ENCODE data around the gene ROGDI. TPM values are rescaled to one million over a fixed set of nuclear protein-coding genes. Genes with fewer than 3 reads are reported as not detected.
A peak's percentile ranks its signal among the peaks of the same experiment; 100 is the strongest.

The ROGDI gene
- total and polyA plus RNA-seq, 9 of the 15 experiments (the other 6 are each of a cell fraction or from before 2014, with no cell fraction given): 0.97 to 37.3 (median 16.5) TPM

- TF ChIP-seq AFF1 (IDR thresholded peaks at IDR 0.05; ENCODE audit: low read depth in 1 of 2, partially characterized antibody in 2 of 2) (peak in 1 of 2 experiments; percentile 88), KLF1 (tag; IDR thresholded peaks at IDR 0.05) (no peak), NR4A1 (CRISPR knock-in tag; IDR thresholded peaks at IDR 0.05) (no peak), NR4A1 (tag; IDR thresholded peaks at IDR 0.05) (peak; percentile 40; the same call in 1 of the 2 replicates), GATAD2B (IDR thresholded peaks at IDR 0.05; ENCODE audit: borderline replicate concordance) (no peak), CHD2 (IDR thresholded peaks at IDR 0.05; ENCODE audit: low read depth, low read length) (peak; percentile 97), ZNF133 (CRISPR knock-in tag; IDR thresholded peaks at IDR 0.05) (no peak), E2F6 (IDR thresholded peaks at IDR 0.05; ENCODE audit: borderline replicate concordance in 1 of 2, extremely low read depth in 1 of 2, insufficient read depth in 1 of 2, insufficient read length in 1 of 2, low read depth in 1 of 2, low read length in 1 of 2, poor library complexity in 1 of 2, severe bottlenecking in 1 of 2) (peak in 1 of 2 experiments; percentile 23), ZNF175 (CRISPR knock-in tag; IDR thresholded peaks at IDR 0.05; ENCODE audit: low read depth) (no peak), MCM2 (IDR thresholded peaks at IDR 0.05; ENCODE audit: low read depth) (no peak), ZNF57 (CRISPR knock-in tag; IDR thresholded peaks at IDR 0.05) (no peak), PML (IDR thresholded peaks at IDR 0.05; ENCODE audit: low read length) (peak; percentile 46; the same call in 1 of the 2 replicates), ETS1 (conservative IDR thresholded peaks at IDR 0.05; ENCODE audit: control insufficient read depth, low read depth, low read length) (peak; percentile 86; the same call in 1 of the 2 replicates)
- TF ChIP-seq, protein P1, sequence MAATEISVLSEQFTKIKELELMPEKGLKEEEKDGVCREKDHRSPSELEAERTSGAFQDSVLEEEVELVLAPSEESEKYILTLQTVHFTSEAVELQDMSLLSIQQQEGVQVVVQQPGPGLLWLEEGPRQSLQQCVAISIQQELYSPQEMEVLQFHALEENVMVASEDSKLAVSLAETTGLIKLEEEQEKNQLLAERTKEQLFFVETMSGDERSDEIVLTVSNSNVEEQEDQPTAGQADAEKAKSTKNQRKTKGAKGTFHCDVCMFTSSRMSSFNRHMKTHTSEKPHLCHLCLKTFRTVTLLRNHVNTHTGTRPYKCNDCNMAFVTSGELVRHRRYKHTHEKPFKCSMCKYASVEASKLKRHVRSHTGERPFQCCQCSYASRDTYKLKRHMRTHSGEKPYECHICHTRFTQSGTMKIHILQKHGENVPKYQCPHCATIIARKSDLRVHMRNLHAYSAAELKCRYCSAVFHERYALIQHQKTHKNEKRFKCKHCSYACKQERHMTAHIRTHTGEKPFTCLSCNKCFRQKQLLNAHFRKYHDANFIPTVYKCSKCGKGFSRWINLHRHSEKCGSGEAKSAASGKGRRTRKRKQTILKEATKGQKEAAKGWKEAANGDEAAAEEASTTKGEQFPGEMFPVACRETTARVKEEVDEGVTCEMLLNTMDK (IDR thresholded peaks at IDR 0.05; ENCODE audit: borderline replicate concordance, insufficient read depth, low read depth, low read length, poor library complexity, severe bottlenecking): no peak
- TF ChIP-seq, protein P2, sequence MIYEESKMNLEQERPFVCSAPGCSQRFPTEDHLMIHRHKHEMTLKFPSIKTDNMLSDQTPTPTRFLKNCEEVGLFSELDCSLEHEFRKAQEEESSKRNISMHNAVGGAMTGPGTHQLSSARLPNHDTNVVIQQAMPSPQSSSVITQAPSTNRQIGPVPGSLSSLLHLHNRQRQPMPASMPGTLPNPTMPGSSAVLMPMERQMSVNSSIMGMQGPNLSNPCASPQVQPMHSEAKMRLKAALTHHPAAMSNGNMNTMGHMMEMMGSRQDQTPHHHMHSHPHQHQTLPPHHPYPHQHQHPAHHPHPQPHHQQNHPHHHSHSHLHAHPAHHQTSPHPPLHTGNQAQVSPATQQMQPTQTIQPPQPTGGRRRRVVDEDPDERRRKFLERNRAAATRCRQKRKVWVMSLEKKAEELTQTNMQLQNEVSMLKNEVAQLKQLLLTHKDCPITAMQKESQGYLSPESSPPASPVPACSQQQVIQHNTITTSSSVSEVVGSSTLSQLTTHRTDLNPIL (CRISPR knock-in tag; IDR thresholded peaks at IDR 0.05): no peak
Observed at GRCh38 chr16:4768549-4769305, 33.7 kb downstream of the ROGDI start (continued).

All from K562 (cell line).